ENCODE measurements around the gene POLR3C. TPM values are rescaled to one million over a fixed set of nuclear protein-coding genes. Genes with fewer than 3 reads are reported as not detected.

The POLR3C gene
- total and polyA plus RNA-seq, 2 of the 4 experiments (the other 2 are of a cell fraction): 47.0 to 94.1 TPM

DNA sequence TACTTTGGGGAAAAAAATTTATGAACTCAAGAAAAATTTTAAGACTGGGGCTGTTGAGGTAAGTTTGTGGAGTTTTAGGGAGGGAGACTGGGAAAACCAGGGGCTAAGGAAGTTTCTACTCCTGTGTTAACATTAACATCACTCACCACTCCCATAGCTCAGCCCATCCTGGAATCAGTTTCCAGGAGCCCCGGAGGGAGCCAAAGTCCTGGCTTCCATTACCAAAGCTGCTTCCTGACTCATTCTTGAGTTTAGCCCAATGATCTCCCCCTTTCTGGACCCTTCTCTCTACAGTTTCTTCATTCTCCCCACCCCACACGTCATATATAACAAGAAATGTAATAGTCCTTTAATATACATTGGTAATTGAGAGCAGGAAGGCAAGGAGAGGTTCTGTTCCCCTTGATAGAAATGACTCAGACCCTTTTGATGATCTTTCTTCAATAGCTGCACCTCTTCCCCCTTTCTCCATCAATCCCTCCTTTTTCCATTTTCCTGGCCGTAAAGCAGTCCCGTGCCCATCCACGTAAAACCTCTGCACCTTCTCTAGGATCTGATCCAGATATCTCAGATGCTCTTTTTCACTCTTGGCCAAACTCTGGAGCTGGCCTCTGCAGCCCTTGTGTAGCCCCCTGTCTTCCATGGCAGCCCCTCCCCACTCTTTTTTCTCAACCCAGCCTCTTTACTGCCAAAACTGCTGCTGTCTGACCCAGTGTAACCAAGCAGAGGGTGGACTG is 39.5 kb downstream of the POLR3C start:
- BruUV-seq (replicated peaks): no TSS peak
- peaks cover 4% of the 10 kb centered on the region for H3K9me1 ChIP-seq (ENCODE audit: insufficient read depth, low read length)
- no peak overlapping the region for H2BK5ac ChIP-seq (ENCODE audit: low read depth, low read length, poor library complexity, severe bottlenecking)
- no peaks in the 10 kb centered on the region for H3K27me3 ChIP-seq (ENCODE audit: control insufficient read depth, insufficient read depth, low read length)
- no peak overlapping the region for H3K4me3 ChIP-seq (ENCODE audit: insufficient read depth, low read depth, low read length)
- H3K79me1 ChIP-seq (ENCODE audit: low read depth in 1 of 2, low read length in 2 of 2): peaks cover 0 to 10% of the 10 kb centered on the region in 2 experiments; a peak in 2 of 4 replicates
- no peak overlapping the region for H3K18ac ChIP-seq (ENCODE audit: low read depth, low read length)
- no peak overlapping the region for H2AK9ac ChIP-seq (replicated peaks; ENCODE audit: low read depth, low read length, poor library complexity)
- no peak overlapping the region for H2BK15ac ChIP-seq (ENCODE audit: low read depth, low read length)
- H4K20me1 ChIP-seq (ENCODE audit: insufficient read depth, low read length): no peaks in the 10 kb centered on the region
- ChIA-PET POLR2A (ENCODE audit: unreplicated experiment) (interaction anchor here (0.6 kb wide), 1 partner anchor 133 kb away, joined by 4 read pairs; no protein-coding TSS in a partner anchor), CTCF (interaction anchor here (1.1 kb wide), 1 partner anchor 28 kb away, joined by 4 read pairs; no protein-coding TSS in a partner anchor)
- no peak overlapping the region for H4K91ac ChIP-seq (ENCODE audit: insufficient read depth, low read depth, low read length)
- ATAC-seq (ENCODE audit: low read depth) (no peak), DNase-seq (no peak)
- dilution Hi-C loops (cut with HindIII; ENCODE audit: low sequenced_read_pairs, unreplicated experiment) (no loop called here), in situ Hi-C loops (cut with MboI; ENCODE audit: low sequenced_read_pairs) (no loop called here), intact Hi-C loops (cut with micrococcal nuclease) (no loop called here)
- no peak overlapping the region for H3K4ac ChIP-seq (ENCODE audit: low read depth, low read length)
- H2AFZ ChIP-seq (replicated peaks; ENCODE audit: low read length, poor library complexity): no peak overlapping the region
- H3K23ac ChIP-seq (ENCODE audit: low read depth, low read length): no peak overlapping the region
- H3K14ac ChIP-seq (replicated peaks; ENCODE audit: low read depth, low read length): no peak overlapping the region
- H4K5ac ChIP-seq (ENCODE audit: low read depth, low read length): no peak overlapping the region
- no peak overlapping the region for H3K27ac ChIP-seq (ENCODE audit: insufficient read depth, low read length)
- 0 out of 2 replicates have a peak, but pooled peaks cover 1% of the 10 kb centered on the region for H3K36me3 ChIP-seq (ENCODE audit: control insufficient read depth, insufficient read depth, low read length)
- H2BK20ac ChIP-seq (ENCODE audit: low read depth, low read length): no peak overlapping the region
- TF ChIP-seq MAFK (IDR thresholded peaks at IDR 0.05; ENCODE audit: low read depth, low read length) (no peak), RFX5 (IDR thresholded peaks at IDR 0.05; ENCODE audit: low read depth, low read length) (no peak)
- no peak overlapping the region for H3K9ac ChIP-seq (ENCODE audit: low read depth, low read length)
- H3K4me2 ChIP-seq (ENCODE audit: low read depth, low read length): no peak overlapping the region
- H3K4me1 ChIP-seq (ENCODE audit: control insufficient read depth, insufficient read depth, low read length): peaks cover 3% of the 10 kb centered on the region
- H2BK120ac ChIP-seq (ENCODE audit: low read depth, low read length): no peak overlapping the region
- 93% methylated on average over 3 of the region's 5 CpGs; no CpG with 5 or more reads in 1 of the 2 experiments for WGBS, 2 experiments (ENCODE audit: extremely low coverage in 2 of 2, insufficient read length in 1 of 2)
- H3K56ac ChIP-seq (ENCODE audit: extremely low read depth, insufficient read depth, low read length): no peak overlapping the region
- no peak overlapping the region for H2AK5ac ChIP-seq (ENCODE audit: low read depth, low read length)
- no peak overlapping the region for H4K8ac ChIP-seq (ENCODE audit: low read depth in 2 of 2, low read length in 2 of 2)
- H3K9me3 ChIP-seq (ENCODE audit: control insufficient read depth, insufficient read depth, low read length): no peaks in the 10 kb centered on the region
